ENCODE measurements around the gene FLAD1. TPM values are rescaled to one million over a fixed set of nuclear protein-coding genes. Genes with fewer than 3 reads are reported as not detected.

Gene FLAD1
- total RNA-seq, 4 donors from 2014 or later = 29.7 to 50.3 (median 46.3) TPM

GRCh38 chr1:155016231-155016831 is 33.2 kb downstream of the FLAD1 start:
- DNase-seq = peak; percentile 53 to 86 (median 82)
- TF ChIP-seq POLR2A (IDR thresholded peaks at IDR 0.05) (no peak), CTCF (IDR thresholded peaks at IDR 0.05) (no peak)
- Histone ChIP-seq H3K4me3 (peak overlapping the region in 2 of 4 donors; percentile 42 to 49), H3K27me3 (no peaks in the 10 kb centered on the region), H3K36me3 (peaks cover 0 to 42% (median 0%) of the 10 kb centered on the region in 3 donors), H3K9me3 (no peaks in the 10 kb centered on the region), H3K4me1 (peaks cover under 1 to 67% (median 39%) of the 10 kb centered on the region in 4 donors), H3K27ac (peak overlapping the region; percentile 85 to 99 (median 92))

- peak overlapping the region; percentile 33 to 50 (median 46) for H3K4me3 ChIP-seq
- H3K36me3 ChIP-seq = peaks cover 0 to 42% (median 0%) of the 10 kb centered on the region in 3 donors
- H3K9me3 ChIP-seq = no peaks in the 10 kb centered on the region
- H3K27me3 ChIP-seq = no peaks in the 10 kb centered on the region
- H3K4me1 ChIP-seq = peaks cover 0 to 57% (median 31%) of the 10 kb centered on the region in 4 donors
- TF ChIP-seq CTCF (IDR thresholded peaks at IDR 0.05) (peak; percentile 99 to 100 (median 99)), POLR2A (IDR thresholded peaks at IDR 0.05) (peak; percentile 32 to 69)
- peak; percentile 90 to 98 (median 95) for DNase-seq
- peak overlapping the region; percentile 85 to 99 (median 92) for H3K27ac ChIP-seq
Measured at GRCh38 chr1:155017041-155017945, 34.1 kb downstream of the FLAD1 start.

GRCh38 chr1:155017946-155018316 is 34.8 kb downstream of the FLAD1 start:
- H3K36me3 ChIP-seq = peaks cover 0 to 42% (median 0%) of the 10 kb centered on the region in 3 donors
- peak in 1 of 3 donors; percentile 54 for DNase-seq
- H3K27ac ChIP-seq = peak overlapping the region; percentile 85 to 99 (median 92)
- TF ChIP-seq CTCF (IDR thresholded peaks at IDR 0.05) (no peak), POLR2A (IDR thresholded peaks at IDR 0.05) (no peak)
- H3K4me1 ChIP-seq = peaks cover 0 to 53% (median 28%) of the 10 kb centered on the region in 4 donors
- no peaks in the 10 kb centered on the region for H3K9me3 ChIP-seq
- no peaks in the 10 kb centered on the region for H3K27me3 ChIP-seq
- peak overlapping the region; percentile 33 to 50 (median 46) for H3K4me3 ChIP-seq

GRCh38 chr1:155018617-155019348 is 35.6 kb downstream of the FLAD1 start:
- H3K4me1 ChIP-seq = peaks cover 0 to 47% (median 28%) of the 10 kb centered on the region in 4 donors
- no peak overlapping the region for H3K4me3 ChIP-seq
- peaks cover 0 to 41% (median 0%) of the 10 kb centered on the region in 3 donors for H3K36me3 ChIP-seq

More at GRCh38 chr1:155018617-155019348, 35.6 kb downstream of the FLAD1 start:
- peak overlapping the region in 3 of 4 donors; percentile 85 to 99 (median 87) for H3K27ac ChIP-seq
- DNase-seq = no peak
- TF ChIP-seq CTCF (IDR thresholded peaks at IDR 0.05) = no peak
- no peaks in the 10 kb centered on the region for H3K27me3 ChIP-seq
- no peaks in the 10 kb centered on the region for H3K9me3 ChIP-seq
